ENCODE results near the gene CCDC74A. TPM values are rescaled to one million over a fixed set of nuclear protein-coding genes. Genes with fewer than 3 reads are reported as not detected.
"Not testable (repeated sequence)": the region's sequence is repeated elsewhere in the genome, so short reads cannot be mapped to it uniquely, and the experiment has no call there.

Gene CCDC74A
- total RNA-seq, 1 experiment from 2014 or later = 33.9 TPM

DNA sequence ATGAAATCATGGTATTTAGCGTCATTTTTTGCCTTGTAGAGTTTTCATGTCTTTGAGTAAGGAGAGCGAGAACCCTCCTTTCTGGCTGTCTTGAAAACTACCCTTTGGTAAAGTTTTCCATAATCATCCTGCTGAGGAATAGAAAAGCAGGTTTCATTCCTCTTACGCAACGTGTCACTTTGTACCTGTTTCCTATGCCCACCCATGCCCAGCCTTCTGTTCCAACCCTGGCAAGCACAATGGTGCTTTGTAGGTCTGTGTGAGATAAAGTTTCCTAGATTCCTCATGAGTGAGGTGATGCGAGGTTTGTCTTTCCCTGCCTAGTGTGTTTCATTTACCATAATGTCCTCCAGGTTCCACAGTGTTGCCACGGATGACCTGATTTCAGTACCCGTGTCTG, 29.3 kb downstream of the CCDC74A start:
- DNase-seq (ENCODE audit: low read depth) = no peak

GRCh38 chr2:131557558-131558321, 30.1 kb downstream of the CCDC74A start:
- DNase-seq (ENCODE audit: low read depth) = no peak

DNA sequence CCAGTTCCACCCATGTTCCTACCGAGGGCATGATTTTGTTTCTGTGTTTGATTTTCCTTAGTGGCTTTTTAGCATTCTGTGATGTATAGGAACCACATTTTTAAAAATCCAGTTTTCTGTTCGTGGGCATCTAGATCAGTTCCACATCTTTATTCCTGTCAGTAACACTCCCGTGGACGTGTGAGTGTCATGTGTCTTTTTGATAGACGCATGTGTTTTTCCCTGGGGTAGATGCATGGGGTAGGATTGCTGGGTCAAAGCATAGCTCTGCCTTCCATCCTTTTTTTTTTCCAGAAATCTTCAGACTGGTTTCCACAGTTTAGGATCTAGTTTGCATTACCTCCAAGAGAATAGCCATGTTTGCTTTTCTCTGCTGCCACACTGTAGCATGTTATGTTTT, 38.7 kb downstream of the CCDC74A start:
- DNase-seq (ENCODE audit: low read depth) = no peak

DNA sequence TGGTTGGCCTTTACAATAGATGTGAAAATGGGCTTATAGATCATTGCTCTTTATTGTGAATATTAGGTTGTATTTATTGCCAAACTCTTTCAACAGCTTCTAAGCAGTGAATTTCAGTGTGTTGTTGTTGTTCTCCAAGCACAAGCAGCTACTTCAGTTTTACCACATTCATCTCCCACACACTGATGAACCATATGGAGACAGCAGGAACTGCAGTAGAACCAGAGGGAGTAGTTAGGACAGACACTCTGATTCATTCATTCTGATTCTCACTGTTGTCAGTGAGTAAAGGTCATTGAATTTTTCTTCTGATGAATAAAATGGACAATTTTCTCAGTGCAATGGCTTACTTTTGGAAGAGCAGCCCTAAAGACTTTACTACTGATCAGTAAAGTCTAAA, 40.2 kb downstream of the CCDC74A start:
- DNase-seq (ENCODE audit: low read depth) = no peak

DNA sequence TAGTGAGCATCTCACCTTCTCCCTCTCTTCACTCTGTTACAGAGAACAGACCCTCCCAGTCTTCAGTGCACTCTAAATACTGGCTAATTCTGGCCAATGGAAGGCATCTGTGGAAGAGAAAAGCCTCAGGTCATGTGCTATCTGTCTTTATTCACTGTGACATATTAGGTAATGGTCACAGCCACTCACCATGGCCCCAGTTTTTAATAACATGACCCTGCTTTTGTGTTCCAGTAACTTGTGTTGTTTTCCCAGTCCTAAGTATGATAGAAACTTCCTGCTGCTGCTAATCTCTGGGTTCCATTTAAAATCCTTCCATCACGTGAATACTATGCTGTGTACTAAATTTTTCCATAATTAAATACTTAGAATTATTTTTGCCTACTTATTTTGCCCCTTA, 40.7 kb downstream of the CCDC74A start:
- not testable (repeated sequence) for DNase-seq (ENCODE audit: low read depth)

DNA sequence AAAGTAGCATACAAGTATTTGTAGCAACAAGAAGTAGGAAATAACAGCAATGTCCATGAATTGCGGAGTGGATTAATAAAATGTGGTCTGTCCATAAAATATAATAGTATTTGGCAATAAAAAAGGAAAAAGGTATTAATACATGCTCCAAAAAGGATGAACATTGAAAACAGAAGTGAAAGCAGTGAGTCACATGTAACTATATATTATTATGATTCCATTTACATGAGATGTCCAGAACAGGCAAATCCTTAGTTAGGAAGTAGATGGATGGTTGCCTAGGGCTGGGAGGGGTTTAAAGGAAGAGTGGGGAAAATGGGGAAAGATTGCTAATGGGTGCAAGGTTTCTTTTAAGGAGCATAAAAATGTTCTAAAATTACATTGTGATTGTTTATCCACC, 44.5 kb downstream of the CCDC74A start:
- DNase-seq (ENCODE audit: low read depth) = no peak

- DNase-seq (ENCODE audit: low read depth) = no peak
These were observed 50.1 kb downstream of the CCDC74A start for GRCh38 chr2:131577812-131578211.

- DNase-seq (ENCODE audit: low read depth) = no peak
These were observed 52.5 kb downstream of the CCDC74A start for GRCh38 chr2:131580187-131580586.

Other genes starting within 250 kb of the CCDC74A start
- not detected in 2 replicates for gene RAB6D, start 163.7 kb upstream of the CCDC74A start, total RNA-seq (2014; rRNA removed; shearing (Covaris generic))
- not detected in 2 replicates for gene TUBA3D, start 51.8 kb upstream of the CCDC74A start, total RNA-seq (2014; rRNA removed; shearing (Covaris generic))
- gene MZT2A, start 35.5 kb upstream of the CCDC74A start, total RNA-seq (2014; rRNA removed; shearing (Covaris generic)) = 86.9 and 137 TPM in 2 replicates